DOHH2 (cell line): ENCODE results near the gene IGSF3.
A peak's percentile ranks its signal among the peaks of the same experiment; 100 is the strongest.

ENCODE experiments used
- H3F3A ChIP-seq: fragments of 200-600 bp; sonication (generic), shearing (Covaris generic); 2 replicates; pipeline ENCODE4 v1.6.0; 2016; ENCODE audit warnings: antibody characterized with exemption, mild to moderate bottlenecking; ENCODE audit not compliant: control insufficient read depth, insufficient read depth
- H3K27ac ChIP-seq: fragments of 200-600 bp; sonication (generic); 2 replicates; pipeline ENCODE4 v1.5.1; 2014; ENCODE audit warnings: low read depth, mild to moderate bottlenecking, low read length, moderate library complexity
- H3K27me3 ChIP-seq: fragments of 200-600 bp; sonication (generic); 2 replicates; pipeline ENCODE4 v1.6.1; 2014; ENCODE audit warnings: mild to moderate bottlenecking, low read length, mixed read lengths; ENCODE audit not compliant: control insufficient read depth
- H3K36me3 ChIP-seq: fragments of 200-600 bp; sonication (generic); 2 replicates; pipeline ENCODE4 v1.6.1; 2014; ENCODE audit warnings: mild to moderate bottlenecking, low read length, moderate library complexity, mixed read lengths; ENCODE audit not compliant: control insufficient read depth
- H3K4me1 ChIP-seq: fragments of 200-600 bp; sonication (generic); 2 replicates; pipeline ENCODE4 v1.6.1; 2014; ENCODE audit warnings: mild to moderate bottlenecking, low read length, mixed read lengths; ENCODE audit not compliant: control insufficient read depth
- H3K4me2 ChIP-seq: fragments of 200-600 bp; sonication (generic); 2 replicates; pipeline ENCODE4 v1.6.0; 2014; ENCODE audit warnings: mild to moderate bottlenecking, low read length, moderate library complexity
- H3K4me3 ChIP-seq: fragments of 200-600 bp; sonication (generic); 2 replicates; pipeline ENCODE4 v1.5.1; 2014; ENCODE audit warnings: mild to moderate bottlenecking, low read length, mixed read lengths
- H3K79me2 ChIP-seq: fragments of 200-600 bp; sonication (generic); 2 replicates; pipeline ENCODE4 v1.6.1; 2014; ENCODE audit warnings: mild to moderate bottlenecking, low read length, mixed read lengths; ENCODE audit not compliant: control insufficient read depth
- H3K9me2 ChIP-seq: fragments of 200-600 bp; sonication (generic); replicated peaks from 2 replicates; pipeline ENCODE4 v1.6.1; 2014; ENCODE audit warnings: mild to moderate bottlenecking, low read length, mixed read lengths; ENCODE audit not compliant: control insufficient read depth
- H3K9me3 ChIP-seq: fragments of 200-600 bp; sonication (generic); 2 replicates; pipeline ENCODE4 v1.6.1; 2014; ENCODE audit warnings: antibody characterized with exemption, low read length, mixed read lengths; ENCODE audit not compliant: control insufficient read depth, insufficient read depth
- H4K20me1 ChIP-seq: fragments of 200-600 bp; sonication (generic); 2 replicates; pipeline ENCODE4 v1.6.0; 2014; ENCODE audit warnings: low read depth, mild to moderate bottlenecking, antibody characterized with exemption, low read length, moderate library complexity; ENCODE audit not compliant: control insufficient read depth, insufficient read depth
- EZH2phosphoT487 ChIP-seq: fragments of 200-600 bp; sonication (generic); IDR thresholded peaks from 2 replicates; pipeline ENCODE4 v1.6.1; 2017; ENCODE audit warnings: borderline replicate concordance, mild to moderate bottlenecking, antibody characterized with exemption, low read length, moderate library complexity, mixed read lengths
- TF ChIP-seq, protein P1 (sequence below): fragments of 200-600 bp; sonication (generic); IDR thresholded peaks from one replicate; pipeline ENCODE4 v1.5.1; 2014; ENCODE audit warnings: antibody characterized with exemption, mild to moderate bottlenecking, low read depth, low read length; ENCODE audit not compliant: poor library complexity, severe bottlenecking

IGSF3 gene

DNA sequence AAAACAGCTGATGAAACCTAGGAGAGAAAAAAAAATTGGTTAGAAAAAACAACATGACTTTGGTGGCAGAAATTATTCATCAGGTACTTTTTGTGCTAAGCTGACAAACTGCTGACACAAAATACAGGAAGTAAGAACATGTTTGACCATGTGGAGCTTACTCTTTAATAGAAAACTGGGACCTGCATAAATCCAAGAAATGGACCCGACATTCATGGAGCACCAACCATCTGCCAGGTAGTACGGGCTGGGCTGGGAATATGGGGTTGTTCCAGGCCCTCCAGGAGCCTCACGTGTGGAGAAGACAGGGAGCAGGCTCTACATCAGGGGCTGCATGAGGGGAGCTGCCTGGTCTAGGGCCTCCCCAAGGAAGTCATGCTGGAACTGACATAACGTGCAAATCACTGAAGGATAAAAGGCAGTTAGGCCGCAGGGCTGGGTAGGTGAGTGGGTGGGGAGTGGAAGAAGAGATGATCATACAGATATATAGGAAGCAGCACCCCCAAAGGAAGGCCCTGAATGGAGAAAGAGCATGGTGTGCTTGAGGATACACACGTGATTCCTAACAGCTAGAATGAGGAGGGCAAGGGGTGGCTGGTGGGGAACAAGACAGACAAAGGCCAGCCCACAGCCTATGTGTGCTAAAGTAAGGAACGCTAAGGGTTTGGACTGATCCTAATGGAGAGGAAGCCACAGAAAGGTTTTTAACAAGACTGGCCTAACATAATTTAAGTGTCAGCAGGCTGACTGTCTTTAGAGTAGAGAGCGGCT lies 122.8 kb downstream of the IGSF3 start:
- H3K79me2 ChIP-seq, result no peaks in the 10 kb centered on the region
- TF ChIP-seq EZH2phosphoT487, result no peak
- TF ChIP-seq, protein P1, sequence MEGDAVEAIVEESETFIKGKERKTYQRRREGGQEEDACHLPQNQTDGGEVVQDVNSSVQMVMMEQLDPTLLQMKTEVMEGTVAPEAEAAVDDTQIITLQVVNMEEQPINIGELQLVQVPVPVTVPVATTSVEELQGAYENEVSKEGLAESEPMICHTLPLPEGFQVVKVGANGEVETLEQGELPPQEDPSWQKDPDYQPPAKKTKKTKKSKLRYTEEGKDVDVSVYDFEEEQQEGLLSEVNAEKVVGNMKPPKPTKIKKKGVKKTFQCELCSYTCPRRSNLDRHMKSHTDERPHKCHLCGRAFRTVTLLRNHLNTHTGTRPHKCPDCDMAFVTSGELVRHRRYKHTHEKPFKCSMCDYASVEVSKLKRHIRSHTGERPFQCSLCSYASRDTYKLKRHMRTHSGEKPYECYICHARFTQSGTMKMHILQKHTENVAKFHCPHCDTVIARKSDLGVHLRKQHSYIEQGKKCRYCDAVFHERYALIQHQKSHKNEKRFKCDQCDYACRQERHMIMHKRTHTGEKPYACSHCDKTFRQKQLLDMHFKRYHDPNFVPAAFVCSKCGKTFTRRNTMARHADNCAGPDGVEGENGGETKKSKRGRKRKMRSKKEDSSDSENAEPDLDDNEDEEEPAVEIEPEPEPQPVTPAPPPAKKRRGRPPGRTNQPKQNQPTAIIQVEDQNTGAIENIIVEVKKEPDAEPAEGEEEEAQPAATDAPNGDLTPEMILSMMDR, result no peak
- H3K27me3 ChIP-seq, result no peaks in the 10 kb centered on the region
- H3F3A ChIP-seq, result no peaks in the 10 kb centered on the region
- peak overlapping the region; percentile 51 for H3K4me2 ChIP-seq
- H3K9me3 ChIP-seq, result no peaks in the 10 kb centered on the region
- no peak overlapping the region; the same call in 1 of the 2 replicates for H3K4me3 ChIP-seq
- no peaks in the 10 kb centered on the region for H4K20me1 ChIP-seq
- H3K4me1 ChIP-seq, result peaks cover 32% of the 10 kb centered on the region
- H3K9me2 ChIP-seq, result no peaks in the 10 kb centered on the region
- no peaks in the 10 kb centered on the region for H3K36me3 ChIP-seq
- H3K27ac ChIP-seq, result no peak overlapping the region

DNA sequence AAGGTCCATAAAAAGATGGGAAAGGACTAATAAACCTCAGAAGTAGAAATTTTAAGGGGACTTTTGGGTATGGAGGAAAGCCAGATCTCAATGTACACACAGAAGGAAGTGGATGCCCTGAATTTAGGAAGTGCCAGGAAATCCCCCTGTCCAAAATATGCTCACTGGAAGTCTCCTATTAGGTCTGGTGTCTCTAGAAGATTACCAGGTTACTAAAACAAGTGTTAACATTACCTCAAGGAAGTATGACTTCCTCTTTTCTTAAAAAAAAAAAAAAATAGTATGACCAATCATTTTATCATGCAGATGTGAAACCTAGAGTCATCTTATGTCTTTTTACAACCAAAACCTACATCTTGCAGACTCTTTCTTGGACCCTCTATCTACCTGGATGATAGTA lies 127.4 kb downstream of the IGSF3 start:
- Histone ChIP-seq H3K4me1 (peaks cover 21% of the 10 kb centered on the region), H3K27ac (no peak overlapping the region)

GRCh38 chr1:116538544-116538943 lies 129.0 kb downstream of the IGSF3 start:
- Histone ChIP-seq H3K79me2 (no peaks in the 10 kb centered on the region), H3K9me3 (no peaks in the 10 kb centered on the region), H3K4me1 (peaks cover 10% of the 10 kb centered on the region), H3K9me2 (no peaks in the 10 kb centered on the region), H4K20me1 (no peaks in the 10 kb centered on the region), H3K27ac (no peak overlapping the region), H3F3A (no peaks in the 10 kb centered on the region), H3K4me2 (no peak overlapping the region), H3K27me3 (no peaks in the 10 kb centered on the region), H3K4me3 (no peak overlapping the region), H3K36me3 (no peaks in the 10 kb centered on the region)
- TF ChIP-seq EZH2phosphoT487, result no peak
- TF ChIP-seq, protein P1, result no peak

More for the DNA sequence above, 127.4 kb downstream of the IGSF3 start:
- no peaks in the 10 kb centered on the region for H3K9me3 ChIP-seq
- no peak overlapping the region for H3K4me3 ChIP-seq
- H4K20me1 ChIP-seq, result no peaks in the 10 kb centered on the region
- no peaks in the 10 kb centered on the region for H3K9me2 ChIP-seq
- TF ChIP-seq, protein P1, result no peak
- TF ChIP-seq EZH2phosphoT487, result no peak
- no peaks in the 10 kb centered on the region for H3K27me3 ChIP-seq
- no peaks in the 10 kb centered on the region for H3K36me3 ChIP-seq
- H3F3A ChIP-seq, result no peaks in the 10 kb centered on the region
- H3K4me2 ChIP-seq, result no peak overlapping the region; the same call in 1 of the 2 replicates
- H3K79me2 ChIP-seq, result no peaks in the 10 kb centered on the region
